ENCODE measurements around the gene FBXW10B. TPM values are rescaled to one million over a fixed set of nuclear protein-coding genes. Genes with fewer than 3 reads are reported as not detected.

FBXW10B gene
- total RNA-seq, 1 donor from 2014 or later = 1.3 TPM

Other genes with a start within 250 kb of the FBXW10B start
- 4.8 TPM in 2 replicates for gene CDRT4, start 152.1 kb downstream of the FBXW10B start, total RNA-seq
- 20.2 and 24.2 TPM in 2 replicates for gene TVP23C, start 56.2 kb downstream of the FBXW10B start, total RNA-seq
- 60.3 and 76.9 TPM in 2 replicates for gene TRIM16, start 64.6 kb upstream of the FBXW10B start, total RNA-seq
- gene ZNF286A, start 80.0 kb upstream of the FBXW10B start, total RNA-seq = 24.8 and 43.6 TPM in 2 replicates
- gene TBC1D26, start 112.6 kb upstream of the FBXW10B start, total RNA-seq = not detected in 2 replicates